Activated T-cell treated with anti-CD3 and anti-CD28 coated beads for 24 hours (primary cell): Measurements from ENCODE around the gene SYNPO2L.
"Not testable (repeated sequence)": the region's sequence is repeated elsewhere in the genome, so short reads cannot be mapped to it uniquely, and the experiment has no call there.

Experiments used
- DNase-seq: peaks from one replicate; pipeline ENCODE4 v3.0.0-alpha.2; 2020; ENCODE audit warnings: low read depth

The SYNPO2L gene

DNA sequence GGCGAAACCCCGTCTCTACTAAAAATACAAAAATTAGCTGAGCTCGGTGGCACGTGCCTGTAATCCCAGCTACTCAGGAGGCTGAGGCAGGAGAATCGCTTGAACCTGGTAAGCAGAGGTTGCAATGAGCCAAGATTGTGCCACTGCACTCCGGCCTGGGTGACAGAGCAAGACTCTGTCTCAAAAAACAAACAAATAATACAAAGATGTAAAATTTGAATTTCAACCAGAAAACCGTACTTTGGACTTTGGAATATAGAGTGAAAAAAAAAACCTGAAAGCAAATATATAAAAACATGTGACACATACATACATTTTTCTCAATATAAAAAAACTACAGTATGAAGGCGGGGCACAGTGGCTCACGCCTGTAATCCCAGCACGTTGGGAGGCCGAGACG is 34.9 kb downstream of the SYNPO2L start:
- not testable (repeated sequence) for DNase-seq

DNA sequence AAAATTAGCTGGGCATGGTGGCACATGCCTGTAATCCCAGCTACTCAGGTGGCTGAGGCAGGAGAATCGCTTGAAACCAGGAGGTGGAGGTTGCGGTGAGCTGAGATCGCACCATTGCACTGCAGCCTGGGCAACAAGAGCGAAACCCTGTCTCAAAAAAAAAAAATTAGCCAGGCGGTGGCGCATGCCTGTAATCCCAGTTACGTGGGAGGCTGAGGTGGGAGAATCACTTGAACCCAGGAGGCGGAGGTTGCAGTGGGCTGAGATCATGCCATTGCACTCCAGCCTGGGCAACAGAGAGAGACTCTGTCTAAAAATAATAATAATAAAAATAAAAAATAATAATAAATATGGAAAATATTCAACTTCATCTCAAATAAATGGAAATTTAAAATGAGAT is 38.7 kb downstream of the SYNPO2L start:
- DNase-seq = not testable (repeated sequence)

DNA sequence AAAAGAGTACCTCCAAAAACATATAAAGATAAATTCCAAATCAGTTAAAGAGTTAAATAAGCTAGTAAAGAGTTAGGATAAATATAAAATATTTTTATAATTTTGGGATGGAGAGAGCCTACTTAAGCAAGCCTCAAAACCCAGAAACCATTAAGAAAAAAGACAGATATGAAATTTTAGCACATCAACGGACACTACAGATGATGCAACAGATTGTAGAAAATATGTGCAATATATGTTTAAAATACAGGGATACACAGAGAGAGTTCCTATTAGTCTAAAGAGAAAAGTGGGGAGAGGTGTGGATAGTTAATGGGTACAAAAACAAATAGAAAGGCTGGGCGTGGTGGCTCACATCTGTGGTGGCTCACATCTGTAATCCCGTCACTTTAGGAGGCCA is 41.1 kb downstream of the SYNPO2L start:
- DNase-seq = no peak

DNA sequence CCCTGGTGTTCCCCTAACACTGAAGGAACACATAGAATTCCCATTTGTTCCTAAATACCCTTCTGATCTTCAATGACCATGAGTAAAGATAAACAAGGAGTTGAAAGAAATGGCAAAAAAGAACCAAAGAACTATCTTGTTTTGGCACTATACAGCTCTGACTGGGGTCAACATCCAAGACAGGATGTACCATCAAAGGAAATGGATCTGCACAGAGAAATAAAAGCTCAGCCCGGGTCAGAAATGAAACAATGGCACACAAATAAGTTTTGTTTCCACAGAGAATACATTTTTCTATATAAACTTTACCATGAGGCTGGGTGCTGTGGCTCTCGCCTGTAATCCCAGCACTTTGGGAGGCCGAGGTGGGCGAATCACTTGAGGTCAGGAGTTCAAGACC is 46.7 kb downstream of the SYNPO2L start:
- no peak for DNase-seq

DNA sequence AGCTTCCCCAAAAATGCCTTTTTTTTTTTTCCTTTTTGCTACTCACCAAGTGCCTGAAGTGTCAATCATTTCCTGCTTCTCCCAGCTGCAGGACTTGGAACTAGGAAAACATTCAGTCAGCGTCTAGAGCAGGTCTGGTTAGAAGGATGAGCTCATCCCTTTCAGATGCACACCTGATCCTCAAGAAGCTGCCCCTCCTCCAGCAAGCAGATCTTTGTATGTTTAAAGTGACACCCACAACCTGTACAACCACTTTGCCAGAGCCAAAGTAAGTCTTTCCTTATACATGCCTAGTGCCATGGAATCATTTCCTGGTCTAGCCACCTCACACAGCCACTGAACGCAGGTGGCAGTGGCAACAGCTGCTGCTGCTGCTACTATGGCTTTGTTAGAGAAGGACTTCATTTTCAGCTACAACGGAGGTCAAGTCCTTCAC is 54.3 kb downstream of the SYNPO2L start:
- no peak for DNase-seq

DNA sequence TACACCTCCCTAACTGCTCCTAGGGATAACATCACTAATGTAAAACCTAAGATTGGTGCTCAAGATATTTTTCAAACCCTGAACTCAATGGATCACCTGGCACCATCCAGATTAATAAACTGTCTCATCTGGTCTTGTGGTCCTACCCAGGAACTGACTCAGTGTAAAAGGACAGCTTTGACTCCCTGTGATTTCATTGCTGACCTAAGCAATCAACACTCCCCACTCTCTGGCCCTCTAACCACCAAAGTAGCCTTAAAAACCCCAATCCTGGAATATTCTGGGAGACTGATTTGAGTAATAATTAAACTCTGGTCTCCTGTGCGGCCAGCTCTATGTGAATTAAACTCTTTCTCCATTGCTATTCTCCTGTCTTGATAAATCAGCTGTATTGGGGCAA is 58.5 kb downstream of the SYNPO2L start:
- no peak for DNase-seq
